NCI-H1105 treated with DMSO at 0.1 percent for 48 hours (cell line): ENCODE data around the gene SUGCT.

Experiments used
- DNase-seq: peaks from one replicate; lab custom pipeline; 2025; lab: John Stamatoyannopoulos, UW

SUGCT gene

GRCh38 chr7:40733114-40733513 is 598.3 kb downstream of the SUGCT start:
- DNase-seq: no peak

- no peak for DNase-seq
These were observed 598.8 kb downstream of the SUGCT start for GRCh38 chr7:40733578-40733977.

- no peak for DNase-seq
These were observed 604.5 kb downstream of the SUGCT start for GRCh38 chr7:40739257-40739656.

- DNase-seq: no peak
These were observed 607.5 kb downstream of the SUGCT start for GRCh38 chr7:40742270-40742669.

GRCh38 chr7:40746841-40747556 is 612.2 kb downstream of the SUGCT start:
- DNase-seq: no peak

GRCh38 chr7:40747856-40748255 is 613.1 kb downstream of the SUGCT start:
- DNase-seq: no peak

GRCh38 chr7:40749877-40750276 is 615.1 kb downstream of the SUGCT start:
- DNase-seq: no peak

- no peak for DNase-seq
These were observed 618.6 kb downstream of the SUGCT start for GRCh38 chr7:40753455-40753854.

- no peak for DNase-seq
These were observed 620.6 kb downstream of the SUGCT start for GRCh38 chr7:40755438-40755837.

- no peak for DNase-seq
These were observed 622.3 kb downstream of the SUGCT start for GRCh38 chr7:40757109-40757508.

GRCh38 chr7:40758590-40758989 is 623.8 kb downstream of the SUGCT start:
- no peak for DNase-seq

GRCh38 chr7:40760293-40760964 is 625.6 kb downstream of the SUGCT start:
- no peak for DNase-seq

- no peak for DNase-seq
These were observed 626.2 kb downstream of the SUGCT start for GRCh38 chr7:40760987-40761386.

GRCh38 chr7:40761762-40762560 is 627.2 kb downstream of the SUGCT start:
- no peak for DNase-seq

- DNase-seq: no peak
These were observed 628.8 kb downstream of the SUGCT start for GRCh38 chr7:40763319-40764287.

- DNase-seq: no peak
These were observed 630.8 kb downstream of the SUGCT start for GRCh38 chr7:40765639-40766038.

GRCh38 chr7:40772096-40772495 is 637.3 kb downstream of the SUGCT start:
- no peak for DNase-seq

GRCh38 chr7:40773656-40774055 is 638.9 kb downstream of the SUGCT start:
- DNase-seq: no peak

- no peak for DNase-seq
These were observed 641.1 kb downstream of the SUGCT start for GRCh38 chr7:40775877-40776276.

- DNase-seq: no peak
These were observed 643.0 kb downstream of the SUGCT start for GRCh38 chr7:40777730-40778312.

- no peak for DNase-seq
These were observed 645.7 kb downstream of the SUGCT start for GRCh38 chr7:40780460-40780859.
